NCI-H1930 (cell line): ENCODE results near the gene SERINC2.

Experiments
- DNase-seq, 2 experiments: peaks; one replicate each; lab custom pipeline; 2025; lab: John Stamatoyannopoulos, UW

The SERINC2 gene

DNA sequence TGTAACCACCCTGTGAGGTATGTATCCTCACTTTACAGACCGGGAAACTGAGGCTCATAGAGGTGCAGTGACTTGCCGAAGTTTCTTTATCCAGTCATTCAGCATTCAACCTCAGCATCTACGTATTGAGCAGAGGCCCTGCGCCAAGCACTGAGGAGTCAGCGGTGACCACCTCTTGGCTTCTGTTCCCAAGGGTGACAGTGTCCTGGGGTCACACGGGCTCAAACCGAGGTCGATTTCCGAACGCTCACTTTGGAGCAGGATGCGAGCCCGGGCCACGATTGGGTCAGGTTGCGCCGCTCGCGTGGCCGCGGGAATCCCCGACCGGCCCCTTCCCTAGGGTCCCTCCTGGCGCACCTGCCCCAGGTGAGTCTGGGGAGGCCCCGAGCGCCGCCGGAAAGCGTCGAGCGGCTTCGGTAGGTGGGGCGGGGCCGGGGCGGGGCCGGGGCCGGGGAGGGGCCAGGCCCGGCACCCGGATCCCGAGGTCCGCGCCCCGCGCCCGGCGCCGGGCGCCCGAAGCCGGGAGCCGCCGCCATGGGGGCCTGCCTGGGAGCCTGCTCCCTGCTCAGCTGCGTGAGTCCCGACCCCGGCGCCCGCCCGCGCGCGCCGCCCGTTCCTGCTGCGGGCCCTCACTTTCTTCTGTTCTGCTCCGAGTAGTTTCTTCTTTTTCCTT is at the start of gene SERINC2:
Gene SERINC2 (plus strand): TSS at position 482 of the 673 bp plus-strand sequence. CDS start 53 bp downstream, at position 535.
- DNase-seq = peak; percentile 41 to 43

DNA sequence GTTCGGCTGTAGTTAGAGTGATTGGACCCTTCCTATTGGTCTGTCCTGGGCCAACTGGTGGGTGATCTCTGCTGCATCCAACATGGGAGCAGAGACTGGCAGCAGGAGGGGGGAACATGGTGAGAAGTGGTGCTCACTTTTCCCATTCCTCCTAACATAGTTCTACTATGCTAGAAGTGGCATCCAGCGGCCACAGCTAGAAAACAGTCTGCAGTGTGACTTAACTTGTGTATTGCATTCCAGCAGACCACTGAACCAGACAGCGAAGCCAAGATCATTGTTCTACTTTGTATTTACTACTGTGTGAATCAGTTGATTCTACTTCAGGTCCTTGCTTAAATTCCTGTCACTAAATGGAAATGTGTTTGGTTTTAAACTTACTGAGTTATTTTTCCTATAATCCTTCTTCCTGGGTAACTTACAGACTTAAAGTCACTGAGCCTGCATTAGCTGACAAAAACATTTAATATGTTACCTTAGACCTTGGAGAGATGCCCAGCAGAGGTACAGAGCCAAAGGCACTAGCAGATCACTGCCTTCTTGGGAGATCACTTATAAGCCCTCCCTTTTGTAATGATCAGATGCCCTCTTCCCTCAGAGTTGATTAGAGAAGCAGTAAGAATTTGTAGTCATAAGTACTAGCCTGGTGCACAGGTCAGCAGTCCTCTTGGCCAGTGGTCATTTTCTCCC is 48.3 kb upstream of the SERINC2 start:
- no peak for DNase-seq

DNA sequence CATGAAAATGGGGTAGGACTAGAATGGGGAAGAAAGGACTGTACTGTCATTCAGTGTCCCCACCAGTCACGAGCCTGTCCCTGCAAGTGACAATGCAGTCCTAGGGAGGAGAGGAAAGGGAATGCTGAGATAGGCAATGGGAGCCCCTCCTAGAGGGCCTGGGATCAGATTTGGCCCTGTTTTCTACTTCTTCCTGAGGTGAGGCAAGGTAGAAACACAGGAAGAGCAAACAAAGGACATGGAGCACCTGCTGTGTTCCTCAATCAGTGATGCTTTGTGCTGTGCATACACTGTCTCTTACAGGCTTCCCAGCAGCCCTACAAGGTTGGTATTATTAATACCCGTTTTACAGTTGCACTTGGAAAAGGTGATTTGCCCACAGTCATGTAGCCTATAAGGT is 46.2 kb upstream of the SERINC2 start:
- no peak for DNase-seq

- DNase-seq = no peak
Measured at GRCh38 chr1:31368611-31369107, 44.4 kb upstream of the SERINC2 start.

DNA sequence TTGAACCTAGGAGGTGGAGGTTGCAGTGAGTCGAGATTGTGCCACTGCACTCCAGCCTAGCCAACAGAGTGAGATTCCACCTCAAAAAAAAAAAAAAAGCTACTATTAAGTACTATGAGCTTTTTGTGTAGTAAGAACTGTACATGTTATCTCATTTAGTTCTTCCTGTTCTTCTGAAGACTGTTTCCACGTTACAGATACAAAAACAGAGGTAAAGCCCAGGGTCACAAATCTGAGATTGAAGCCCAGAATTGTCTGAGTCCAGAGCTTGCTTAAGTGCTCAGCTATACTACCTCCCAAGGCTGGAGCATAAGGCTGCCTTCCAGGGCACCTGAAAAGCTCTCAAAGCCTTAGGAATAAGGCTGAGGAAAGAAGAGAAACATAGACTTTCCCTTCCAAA is 43.0 kb upstream of the SERINC2 start:
- no peak for DNase-seq

DNA sequence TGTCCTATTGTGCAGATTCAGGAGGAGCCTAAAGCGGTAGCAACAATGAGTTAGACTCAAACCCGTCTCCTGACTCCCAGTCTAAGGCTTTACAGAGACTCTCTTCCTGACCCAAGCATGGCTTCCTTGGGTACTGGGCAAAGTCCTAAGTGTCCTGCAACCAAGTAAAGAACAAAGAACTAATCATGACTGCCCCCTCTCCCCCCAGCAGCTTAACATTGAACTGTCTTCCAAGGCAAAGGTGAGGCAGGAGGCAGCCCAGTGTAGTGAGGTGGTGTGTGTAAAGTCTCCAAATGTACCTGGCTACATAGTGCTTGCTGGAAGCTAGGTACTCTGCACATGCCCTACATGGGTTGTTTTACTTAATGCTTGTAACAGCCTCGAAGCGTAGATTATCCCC is 42.4 kb upstream of the SERINC2 start:
- DNase-seq = no peak

DNA sequence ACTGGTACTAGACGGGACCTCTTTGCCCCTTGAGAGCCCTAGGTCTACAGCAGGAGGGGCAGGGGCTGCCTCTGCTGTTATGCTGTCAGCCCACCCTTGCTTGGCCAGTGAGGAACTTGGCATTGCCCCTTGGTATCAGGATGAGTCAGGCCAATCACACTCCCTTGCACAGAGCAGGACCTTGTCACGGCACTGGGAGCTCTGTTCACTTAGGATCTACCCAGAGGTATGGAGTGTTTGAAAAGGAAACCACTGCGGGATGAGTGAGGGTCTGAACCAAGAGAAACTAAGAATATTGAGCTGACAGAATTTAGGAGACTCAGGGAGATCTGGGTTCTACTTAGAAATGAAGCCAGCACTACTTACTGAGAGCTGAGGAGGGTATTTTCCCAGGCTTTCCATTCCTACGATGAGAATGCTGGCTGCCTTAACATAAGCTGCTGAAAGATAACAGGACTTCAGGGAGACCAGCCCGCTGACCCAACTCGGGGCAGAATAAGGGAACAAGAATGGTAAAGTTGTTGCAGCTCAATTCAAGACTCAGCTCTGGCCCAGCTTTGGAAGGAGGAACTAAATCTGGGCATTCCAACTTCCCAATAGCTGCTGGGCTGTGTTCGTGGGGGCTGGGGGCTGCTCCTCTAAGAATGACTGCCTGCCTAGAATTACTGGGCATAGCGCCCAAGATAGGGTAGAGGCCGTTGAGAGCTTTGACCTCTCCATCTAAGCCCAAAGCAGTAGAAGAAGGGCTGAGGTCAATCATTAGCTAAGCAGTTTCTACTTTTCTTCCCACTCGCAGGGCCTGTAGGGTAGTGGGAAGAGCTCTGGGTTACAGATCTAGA is 41.7 kb upstream of the SERINC2 start:
- DNase-seq = no peak

- no peak for DNase-seq
Measured at GRCh38 chr1:31372051-31372450, 41.0 kb upstream of the SERINC2 start.

- DNase-seq = no peak
Measured at GRCh38 chr1:31372751-31373055, 40.3 kb upstream of the SERINC2 start.

- DNase-seq = no peak
Measured at GRCh38 chr1:31373056-31373896, 39.7 kb upstream of the SERINC2 start, which contains the start of gene FABP3. TSS of gene FABP3 (minus strand) at chr1:31373076. CDS start at chr1:31373014, 62 bp downstream.

DNA sequence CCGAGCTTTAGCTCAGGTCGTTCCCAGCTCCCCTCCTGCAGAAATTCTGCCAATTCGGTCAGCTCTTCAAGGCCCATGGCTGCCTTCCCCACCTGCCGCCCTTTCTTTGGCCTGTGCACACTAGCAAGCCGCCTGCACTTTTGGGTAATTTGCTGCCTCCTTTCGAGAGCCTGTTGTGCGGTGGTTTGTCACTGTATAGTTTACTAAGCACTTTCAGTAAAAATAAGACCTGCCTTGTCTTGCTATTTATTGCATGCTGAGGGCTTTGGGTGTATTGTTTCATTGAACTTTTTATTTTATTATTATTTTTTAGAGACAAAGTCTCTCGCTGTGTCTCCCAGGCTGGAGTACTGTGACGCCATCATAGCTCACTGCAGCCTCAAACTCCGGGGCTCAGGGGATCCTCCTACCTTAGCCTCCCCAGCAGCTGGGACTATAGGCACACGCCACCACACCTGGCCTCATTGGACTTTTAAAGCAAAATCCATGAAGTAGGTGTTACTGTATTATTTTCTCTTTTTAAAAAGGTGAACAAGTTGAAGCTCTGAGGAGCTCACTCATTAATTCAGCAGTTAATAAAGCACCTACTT is 39.0 kb upstream of the SERINC2 start:
- no peak for DNase-seq

DNA sequence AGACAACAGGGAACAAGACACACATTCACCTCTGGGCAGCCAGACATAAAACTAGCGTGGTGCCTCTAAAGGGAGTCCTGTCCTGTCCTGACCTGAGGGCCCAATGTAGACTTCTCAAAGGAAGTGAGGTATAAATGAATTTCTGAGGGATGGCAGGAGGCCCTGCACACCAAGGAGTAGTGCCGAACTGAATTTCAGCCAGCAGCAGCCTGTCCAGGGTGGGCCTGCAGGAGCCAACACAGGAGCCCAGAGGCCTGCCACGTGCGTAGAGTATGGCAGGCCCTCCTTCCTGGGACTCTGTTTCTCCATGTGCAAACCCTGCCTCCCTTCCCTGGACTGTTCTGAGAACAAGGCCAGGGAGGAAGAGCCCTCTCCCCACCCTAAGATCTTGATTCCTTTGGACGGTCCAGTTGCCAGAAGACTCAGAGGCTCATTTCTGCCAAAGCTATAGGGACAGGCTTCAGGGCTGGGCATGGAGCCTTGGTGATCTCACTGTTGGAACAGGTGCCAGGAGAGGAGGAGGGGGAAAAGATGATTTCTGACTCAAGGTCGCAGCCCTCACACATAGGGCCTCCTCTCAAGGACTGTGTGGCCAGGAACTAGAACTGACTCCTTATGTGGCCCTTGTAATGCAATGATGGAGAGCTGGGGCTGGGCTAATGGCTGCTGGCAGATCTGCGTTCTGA is 38.4 kb upstream of the SERINC2 start:
- no peak for DNase-seq

GRCh38 chr1:31376375-31377134 is 36.5 kb upstream of the SERINC2 start:
- DNase-seq = no peak

DNA sequence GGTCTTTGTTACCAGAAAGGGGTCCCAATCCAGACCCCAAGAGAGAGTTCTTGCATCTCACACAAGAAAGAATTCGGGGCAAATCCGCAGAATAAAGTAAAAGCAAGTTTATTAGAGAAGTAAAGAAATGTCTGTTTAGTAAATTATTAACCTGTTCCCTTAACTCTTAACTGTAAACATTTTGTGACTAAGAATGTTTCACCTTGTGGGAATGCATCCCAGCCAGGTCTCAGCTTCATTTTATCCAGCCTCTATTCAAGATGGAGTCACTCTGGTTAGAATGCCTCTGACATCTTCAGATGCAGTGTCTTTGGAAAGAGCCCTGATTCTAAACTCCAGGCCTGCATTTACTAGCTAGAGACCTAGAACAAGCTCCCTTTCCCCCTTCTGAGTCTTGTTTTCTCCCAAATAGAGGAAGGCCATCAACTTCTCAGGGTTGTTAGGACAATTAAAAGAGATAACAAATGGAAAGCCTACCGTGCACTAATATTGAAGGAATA is 35.6 kb upstream of the SERINC2 start:
- no peak for DNase-seq

DNA sequence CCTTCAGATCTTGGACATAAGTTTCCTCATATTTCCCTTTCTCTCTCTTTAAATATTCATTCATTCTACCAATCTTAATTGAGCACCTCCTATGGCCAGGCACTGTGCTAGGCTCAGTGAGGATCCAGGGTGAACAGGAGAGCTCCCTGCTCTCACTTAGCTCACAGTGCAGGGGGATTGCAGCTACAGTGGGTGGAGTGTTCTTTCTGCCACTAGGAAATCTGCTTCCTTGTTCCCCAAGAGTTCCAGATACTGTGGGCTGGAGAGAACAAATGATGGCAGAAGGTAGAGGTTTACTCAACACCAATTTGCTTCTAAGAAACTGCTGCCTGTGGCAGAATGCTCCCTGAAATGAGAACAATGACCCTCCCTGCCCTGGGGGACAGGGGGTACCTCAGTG is 35.0 kb upstream of the SERINC2 start:
- no peak for DNase-seq

- no peak for DNase-seq
Measured at GRCh38 chr1:31380181-31380580, 32.8 kb upstream of the SERINC2 start.

- DNase-seq = no peak
Measured at GRCh38 chr1:31381394-31382294, 31.4 kb upstream of the SERINC2 start.

DNA sequence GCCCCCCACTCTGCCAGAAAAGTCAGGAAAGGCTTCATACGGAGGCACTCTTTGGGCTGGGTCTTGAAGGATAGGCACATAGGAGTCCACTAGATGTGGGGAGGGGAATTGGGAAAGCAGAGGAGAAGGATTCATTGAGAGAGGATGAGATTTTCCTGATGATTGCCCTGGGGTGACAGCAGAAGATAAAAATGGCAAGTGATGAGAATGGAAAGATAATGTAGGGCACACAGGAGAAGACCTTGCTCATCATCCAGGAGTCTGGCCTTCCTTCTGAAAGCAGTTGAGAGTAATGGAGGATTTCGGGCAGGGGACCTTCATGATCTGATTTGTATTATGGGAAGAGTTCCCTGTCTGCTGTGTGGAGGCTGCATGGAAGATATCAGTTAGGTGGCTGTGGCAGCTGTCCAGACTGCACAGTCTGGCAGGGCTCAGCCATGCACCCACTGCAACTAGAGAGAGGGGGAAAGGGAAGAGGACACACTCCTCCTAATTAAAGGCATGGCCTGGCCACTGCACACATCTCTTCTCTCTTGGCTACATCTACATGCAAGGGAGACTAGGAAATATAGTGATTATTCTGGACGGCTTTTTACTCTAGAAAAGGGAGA is 30.5 kb upstream of the SERINC2 start:
- no peak for DNase-seq
